Stomach (tissue), 4 donors: ENCODE data around the gene RNPEPL1.
A peak's percentile ranks its signal among the peaks of the same experiment; 100 is the strongest.

Experiments used
- POLR2A ChIP-seq, 4 donors: fragments of 450-650 bp; IDR thresholded peaks; one replicate each; pipeline ENCODE4 v1.6.1; 2016; ENCODE audit warnings: antibody characterized with exemption in 4 of 4, control low read depth in 2 of 4, mild to moderate bottlenecking in 1 of 4, moderate library complexity in 1 of 4
- TF ChIP-seq, protein P1 (sequence below), 7 experiments: fragments of 450-650 bp in 4 of 7; fragments of 200-600 bp in 3 of 7; sonication (generic) in 3 of 7; IDR thresholded peaks; one replicate each; pipeline ENCODE4 v1.5.1; 2016 to 2019; ENCODE audit warnings: antibody characterized with exemption in 7 of 7, control low read depth in 2 of 7, mild to moderate bottlenecking in 1 of 7

DNA sequence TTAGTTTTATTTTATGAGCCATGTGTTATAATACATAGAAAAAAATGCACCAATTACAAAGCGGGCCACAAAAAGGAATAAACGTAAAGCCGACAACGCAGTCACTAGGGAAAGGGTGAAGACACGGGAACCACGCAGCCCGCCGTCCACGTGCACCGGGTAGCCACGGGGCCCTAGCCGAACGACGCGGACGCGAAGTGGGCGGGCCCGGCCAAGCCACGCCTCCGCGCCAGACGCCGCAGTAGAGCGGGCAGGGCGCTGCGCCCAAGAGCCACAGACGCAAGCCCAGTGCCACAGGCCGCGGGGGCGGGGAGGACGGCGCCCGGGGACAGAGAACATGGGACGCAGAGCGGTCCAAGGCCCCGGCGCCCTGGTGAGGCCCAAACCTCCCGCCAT lies 8.2 kb upstream of the RNPEPL1 start, which contains the start of gene DUSP28:
- TF ChIP-seq POLR2A (IDR thresholded peaks at IDR 0.05), result peak in 2 of 4 donors; percentile 59 to 69
- TF ChIP-seq, protein P1, sequence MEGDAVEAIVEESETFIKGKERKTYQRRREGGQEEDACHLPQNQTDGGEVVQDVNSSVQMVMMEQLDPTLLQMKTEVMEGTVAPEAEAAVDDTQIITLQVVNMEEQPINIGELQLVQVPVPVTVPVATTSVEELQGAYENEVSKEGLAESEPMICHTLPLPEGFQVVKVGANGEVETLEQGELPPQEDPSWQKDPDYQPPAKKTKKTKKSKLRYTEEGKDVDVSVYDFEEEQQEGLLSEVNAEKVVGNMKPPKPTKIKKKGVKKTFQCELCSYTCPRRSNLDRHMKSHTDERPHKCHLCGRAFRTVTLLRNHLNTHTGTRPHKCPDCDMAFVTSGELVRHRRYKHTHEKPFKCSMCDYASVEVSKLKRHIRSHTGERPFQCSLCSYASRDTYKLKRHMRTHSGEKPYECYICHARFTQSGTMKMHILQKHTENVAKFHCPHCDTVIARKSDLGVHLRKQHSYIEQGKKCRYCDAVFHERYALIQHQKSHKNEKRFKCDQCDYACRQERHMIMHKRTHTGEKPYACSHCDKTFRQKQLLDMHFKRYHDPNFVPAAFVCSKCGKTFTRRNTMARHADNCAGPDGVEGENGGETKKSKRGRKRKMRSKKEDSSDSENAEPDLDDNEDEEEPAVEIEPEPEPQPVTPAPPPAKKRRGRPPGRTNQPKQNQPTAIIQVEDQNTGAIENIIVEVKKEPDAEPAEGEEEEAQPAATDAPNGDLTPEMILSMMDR (IDR thresholded peaks at IDR 0.05), result no peak
